Activated gamma-delta T cell treated with anti-CD3 and anti-CD28 coated beads, Interleukin-2, amount 50 U/mL, for 16 hours (primary cell): Measurements from ENCODE around the gene TOP3A.

Experiments used
- DNase-seq: peaks from one replicate; pipeline ENCODE4 v3.0.0-alpha.2; 2020; ENCODE audit warnings: low read depth

The TOP3A gene

GRCh38 chr17:18230288-18231141, 84.3 kb downstream of the TOP3A start:
- no peak for DNase-seq

- no peak for DNase-seq
Observed at GRCh38 chr17:18229771-18230170, 85.0 kb downstream of the TOP3A start.

- no peak for DNase-seq
Observed at GRCh38 chr17:18229254-18229653, 85.5 kb downstream of the TOP3A start.

GRCh38 chr17:18228176-18228682, 86.6 kb downstream of the TOP3A start:
- DNase-seq, result no peak

GRCh38 chr17:18227635-18228034, 87.2 kb downstream of the TOP3A start:
- no peak for DNase-seq

- no peak for DNase-seq
Observed at GRCh38 chr17:18226284-18226945, 88.4 kb downstream of the TOP3A start.

GRCh38 chr17:18225642-18226283, 89.0 kb downstream of the TOP3A start:
- DNase-seq, result no peak

GRCh38 chr17:18225121-18225641, 89.6 kb downstream of the TOP3A start, which contains the start of gene LLGL1:
LLGL1 (plus strand) TSS chr17:18225635; CDS start chr17:18225683, 48 bp downstream.
- DNase-seq, result peak; percentile 93

- DNase-seq, result no peak
Observed at GRCh38 chr17:18224387-18225120, 90.2 kb downstream of the TOP3A start.

- DNase-seq, result no peak
Observed at GRCh38 chr17:18224053-18224386, 90.8 kb downstream of the TOP3A start.
